ENCODE results near the gene FHIT.
A peak's percentile ranks its signal among the peaks of the same experiment; 100 is the strongest.

Gene FHIT

DNA sequence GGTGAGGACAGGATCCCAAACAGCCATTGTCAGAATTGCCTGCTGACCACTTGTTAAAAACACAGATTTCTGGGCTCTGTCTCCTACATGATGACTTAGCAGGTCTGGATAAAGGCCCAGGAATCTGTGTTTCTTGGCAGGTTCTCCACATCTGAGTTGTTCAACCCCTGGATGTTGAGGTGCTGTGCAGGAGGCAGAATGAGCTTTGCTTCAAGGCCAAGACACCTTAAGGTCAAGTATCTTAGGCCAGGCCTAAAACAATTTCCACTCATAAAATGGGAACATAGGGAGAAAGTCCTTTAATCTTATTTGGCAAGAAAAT lies 1522.7 kb downstream of the FHIT start:
- DNase-seq: no peak

DNA sequence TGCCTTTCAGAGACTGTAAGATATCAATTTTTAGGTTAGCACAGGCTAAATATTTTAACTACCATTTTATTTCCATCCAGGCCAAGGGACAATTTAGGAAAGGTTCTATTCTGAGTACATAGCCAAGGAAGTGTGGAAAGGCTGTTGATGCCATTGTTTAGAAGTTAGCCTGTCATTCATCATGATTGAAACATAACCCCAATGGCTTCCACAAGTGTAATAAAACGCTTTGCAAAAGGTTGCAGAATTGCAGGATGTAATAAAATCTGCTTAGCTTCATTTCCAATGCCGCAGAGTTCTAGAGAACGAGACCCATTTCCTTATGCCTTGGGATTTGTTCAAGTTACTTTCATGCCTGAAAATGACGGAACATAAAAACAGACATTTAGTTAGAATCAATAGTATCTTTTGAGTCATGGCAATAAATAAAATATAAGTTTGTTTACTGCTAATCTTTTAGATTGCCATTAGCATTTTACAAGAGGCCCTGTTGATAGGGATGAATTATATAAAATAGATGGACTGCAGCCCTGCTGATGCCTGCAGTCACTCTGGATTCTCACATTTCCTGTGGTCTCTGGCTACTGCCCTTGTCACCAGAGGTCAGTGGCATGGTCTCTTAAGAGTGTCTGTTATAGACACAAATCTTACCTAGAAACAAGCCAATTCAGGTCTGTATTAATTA lies 1523.2 kb downstream of the FHIT start:
- DNase-seq: no peak

DNA sequence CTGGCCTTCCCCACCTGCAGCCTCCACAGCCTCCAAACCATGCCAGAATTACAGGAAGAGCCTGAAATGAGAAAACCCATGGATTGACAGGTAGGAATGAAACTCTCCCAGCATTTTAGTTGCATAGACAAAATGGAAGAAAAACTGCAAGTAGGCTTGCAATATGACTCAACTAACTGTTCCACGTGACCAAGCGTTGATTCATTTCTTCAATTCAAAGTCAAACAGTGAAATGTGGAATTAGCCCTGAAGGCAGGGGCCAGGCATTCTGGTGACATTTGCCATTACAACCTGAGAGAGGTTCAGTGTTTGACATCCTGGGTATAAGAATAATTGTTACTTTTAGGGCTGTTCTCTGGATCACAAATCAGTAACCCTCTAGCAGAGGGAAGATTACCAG lies 1525.0 kb downstream of the FHIT start:
- no peak for DNase-seq

DNA sequence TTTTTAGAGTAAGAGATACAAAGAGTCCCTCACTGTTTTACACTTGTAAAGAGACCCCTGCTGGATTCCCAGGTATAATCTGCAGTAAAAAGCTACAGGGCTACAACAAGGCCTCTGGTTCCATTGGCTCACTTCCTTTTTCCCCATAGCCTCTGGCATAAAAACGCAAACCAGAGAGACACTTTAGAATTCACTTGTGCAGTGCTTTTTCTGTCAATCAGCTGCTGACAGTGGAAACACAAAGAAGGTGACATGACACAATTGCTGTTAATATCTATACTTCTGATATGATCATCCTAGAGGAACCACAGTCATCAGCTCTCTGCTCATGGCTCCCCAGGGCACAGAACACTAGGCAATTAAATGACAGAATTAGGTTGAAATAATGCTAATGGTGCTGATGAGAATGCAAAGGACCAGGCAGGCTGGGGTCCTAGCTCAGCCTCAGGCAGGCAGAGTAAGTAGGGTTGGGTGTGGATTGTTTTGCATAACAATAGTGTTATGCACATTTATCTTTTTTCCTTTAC lies 1533.5 kb downstream of the FHIT start:
- DNase-seq: no peak

DNA sequence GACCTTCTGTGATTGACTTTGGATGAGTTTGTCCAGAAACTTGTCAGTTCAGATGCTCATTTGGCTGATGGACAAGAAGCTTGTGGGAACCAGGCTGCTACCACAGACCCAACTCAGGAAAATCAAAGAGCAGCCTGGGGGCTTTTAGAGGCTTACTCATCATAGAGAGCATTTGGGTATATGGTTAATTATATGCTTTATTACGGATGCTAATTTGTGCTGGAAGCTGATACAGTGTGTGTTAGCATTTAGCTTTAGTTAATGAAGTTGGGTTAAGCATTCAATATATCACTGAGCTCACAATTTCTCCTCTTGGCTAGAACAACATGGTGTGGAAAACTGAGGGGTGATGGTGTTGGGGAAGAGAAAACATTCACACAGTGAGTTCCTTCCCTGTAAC lies 1537.2 kb downstream of the FHIT start:
- DNase-seq: peak; percentile 75

DNA sequence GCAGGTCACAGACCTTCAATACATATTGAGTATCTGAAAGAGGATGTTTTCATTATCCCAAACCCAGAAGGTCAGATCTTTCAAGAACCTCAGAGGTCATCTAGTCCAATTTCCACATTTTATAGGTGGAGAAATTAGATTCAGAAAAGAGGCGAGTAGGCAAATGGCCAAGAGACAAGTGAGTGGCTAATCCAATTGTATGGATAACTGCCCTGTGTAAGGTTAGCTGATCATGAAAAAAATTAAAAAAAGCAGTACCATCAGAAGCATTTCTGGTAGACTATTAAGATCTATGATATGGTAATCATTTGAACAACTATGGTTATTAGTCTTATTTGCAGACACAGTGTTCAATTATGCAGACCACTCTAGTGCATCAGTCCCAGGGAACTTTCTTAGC lies 1540.7 kb downstream of the FHIT start:
- no peak for DNase-seq

DNA sequence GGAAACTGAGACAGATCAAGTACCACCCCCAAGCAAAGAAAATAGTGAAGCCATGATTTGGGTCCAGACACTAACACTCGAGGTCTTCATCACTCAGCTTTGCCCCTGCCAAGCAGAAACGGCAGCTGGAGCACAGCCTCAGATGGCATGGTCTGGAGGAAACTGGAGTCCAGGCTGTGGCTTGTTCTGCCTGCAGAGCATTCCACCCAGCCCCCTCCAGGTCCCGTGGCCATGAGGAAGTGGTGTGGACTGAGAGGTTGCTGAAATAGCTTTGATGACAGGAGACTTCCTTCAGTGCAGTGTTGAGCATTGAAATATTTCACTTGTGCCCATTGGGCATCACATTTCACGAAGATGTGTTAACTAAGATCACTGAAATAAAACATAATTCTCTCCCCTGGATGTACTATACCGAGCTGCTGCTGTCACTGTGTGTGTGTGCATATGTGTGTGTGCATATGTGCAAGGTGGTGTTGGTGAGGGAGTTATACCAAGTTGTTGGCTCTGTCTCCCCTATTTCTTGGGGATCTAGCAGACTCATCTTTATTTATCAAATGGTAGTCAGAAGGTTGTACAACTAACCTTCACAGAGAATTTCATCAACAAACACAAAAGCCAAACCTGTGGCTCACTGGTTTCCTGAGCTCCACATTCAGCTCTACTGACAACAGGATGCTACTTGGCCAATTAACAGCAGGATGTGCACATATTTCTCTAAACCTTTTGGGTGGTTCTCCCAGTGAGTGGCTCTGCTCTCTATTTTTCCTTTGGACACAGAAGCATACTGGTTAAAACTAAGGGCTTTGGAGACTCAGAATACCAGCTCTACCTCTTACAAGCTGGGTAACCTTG lies 1541.3 kb downstream of the FHIT start:
- peak; percentile 3 for DNase-seq

DNA sequence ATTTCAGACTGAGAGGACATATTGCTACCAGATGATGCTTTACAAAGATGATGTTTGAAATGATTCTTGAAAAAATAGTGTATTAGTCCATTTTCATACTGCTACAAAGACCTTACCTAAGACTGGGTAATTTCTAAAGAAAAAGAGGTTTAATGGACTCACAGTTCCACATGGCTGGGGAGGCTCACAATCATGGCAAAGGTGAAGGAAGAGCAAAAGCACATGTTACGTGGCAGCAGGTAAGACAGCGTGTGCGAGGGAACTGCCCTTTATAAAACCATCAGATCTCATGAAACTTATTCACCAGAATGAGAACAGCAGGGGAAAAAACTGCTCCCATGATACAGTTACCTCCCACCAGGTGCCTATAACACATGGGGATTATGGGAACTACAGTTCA lies 1543.0 kb downstream of the FHIT start:
- no peak for DNase-seq

DNA sequence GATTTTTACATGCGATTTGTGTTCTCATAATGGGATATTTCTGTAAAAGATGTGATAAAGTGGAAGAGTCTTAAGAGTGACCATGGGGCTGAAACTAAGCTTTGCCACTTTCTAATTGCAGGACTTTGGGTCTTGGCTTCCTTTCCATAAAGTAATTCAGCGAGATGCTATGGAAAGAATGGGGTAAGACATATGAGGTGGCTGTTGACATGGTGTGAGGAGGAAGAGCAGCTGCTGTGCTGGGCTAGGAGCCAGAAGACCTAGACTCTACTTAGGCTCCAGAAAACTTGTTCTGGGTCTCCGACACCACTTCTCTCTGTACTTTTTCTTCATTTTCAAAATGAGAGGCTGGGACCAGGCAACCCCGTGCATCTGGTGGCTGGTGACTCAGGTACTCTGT lies 1547.0 kb downstream of the FHIT start:
- no peak for DNase-seq

DNA sequence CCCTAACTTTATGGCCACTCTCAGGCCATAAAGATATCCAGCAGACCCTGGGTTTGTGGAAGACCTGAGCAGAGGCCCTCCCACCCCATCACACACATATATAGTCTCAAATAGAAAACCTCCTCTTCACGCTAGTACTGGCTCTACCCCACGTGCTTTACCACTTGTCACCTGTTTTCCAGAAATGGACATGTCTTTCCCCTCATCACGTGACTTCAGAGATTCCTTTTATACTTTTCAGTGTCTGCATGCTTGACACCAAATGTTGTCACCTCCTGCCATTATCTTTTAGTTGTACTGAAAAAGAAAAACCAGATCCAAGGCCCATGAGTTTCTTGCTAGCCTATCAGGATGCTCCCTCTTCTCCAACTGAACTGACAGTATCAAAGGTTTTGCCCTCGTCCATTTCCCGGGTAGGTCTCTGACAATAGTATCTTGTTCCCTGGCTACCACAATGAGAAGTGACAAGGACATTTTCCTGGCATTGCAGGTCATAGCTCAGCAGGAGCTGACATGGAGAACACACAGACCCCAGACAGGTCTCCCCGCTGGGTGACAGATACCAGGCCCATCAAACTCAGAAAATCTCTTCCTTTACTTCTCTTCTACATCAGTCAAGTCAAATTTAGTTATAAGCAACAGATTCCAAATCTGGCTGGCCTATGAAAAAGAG lies 1551.5 kb downstream of the FHIT start:
- DNase-seq: no peak
